ENCODE data around the gene JUN. TPM values are rescaled to one million over a fixed set of nuclear protein-coding genes. Genes with fewer than 3 reads are reported as not detected.

The JUN gene
- total RNA-seq, 1 experiment from 2014 or later, result 132 TPM

GRCh38 chr1:58784758-58785441, 1.1 kb upstream of the JUN start:
- DNase-seq (ENCODE audit: low read depth), result peak; percentile 90

- peak; percentile 49 for DNase-seq (ENCODE audit: low read depth)
Measured at GRCh38 chr1:58783090-58783992, 506 bp downstream of the JUN start.

GRCh38 chr1:58782178-58783089, 1.4 kb downstream of the JUN start:
- DNase-seq (ENCODE audit: low read depth), result peak; percentile 36

- peak; percentile 77 for DNase-seq (ENCODE audit: low read depth)
Measured at GRCh38 chr1:58781541-58782177, 2.2 kb downstream of the JUN start.

GRCh38 chr1:58780836-58781452, 2.9 kb downstream of the JUN start:
- DNase-seq (ENCODE audit: low read depth), result peak; percentile 34

- no peak for DNase-seq (ENCODE audit: low read depth)
Measured at GRCh38 chr1:58780411-58780810, 3.4 kb downstream of the JUN start.

- peak; percentile 78 for DNase-seq (ENCODE audit: low read depth)
Measured at GRCh38 chr1:58779801-58780382, 4.0 kb downstream of the JUN start.

GRCh38 chr1:58779059-58779754, 4.6 kb downstream of the JUN start:
- DNase-seq (ENCODE audit: low read depth), result no peak

GRCh38 chr1:58778385-58779000, 5.4 kb downstream of the JUN start:
- no peak for DNase-seq (ENCODE audit: low read depth)

- no peak for DNase-seq (ENCODE audit: low read depth)
Measured at GRCh38 chr1:58774027-58774426, 9.8 kb downstream of the JUN start.

GRCh38 chr1:58773406-58773840, 10.4 kb downstream of the JUN start:
- peak; percentile 81 for DNase-seq (ENCODE audit: low read depth)

- DNase-seq (ENCODE audit: low read depth), result no peak
Measured at GRCh38 chr1:58769809-58770320, 14.0 kb downstream of the JUN start.

GRCh38 chr1:58768971-58769808, 14.7 kb downstream of the JUN start:
- DNase-seq (ENCODE audit: low read depth), result peak; percentile 68

- DNase-seq (ENCODE audit: low read depth), result no peak
Measured at GRCh38 chr1:58768191-58768731, 15.6 kb downstream of the JUN start.

GRCh38 chr1:58767143-58767542, 16.7 kb downstream of the JUN start:
- no peak for DNase-seq (ENCODE audit: low read depth)

GRCh38 chr1:58765441-58765840, 18.4 kb downstream of the JUN start:
- DNase-seq (ENCODE audit: low read depth), result no peak

- DNase-seq (ENCODE audit: low read depth), result peak; percentile 42
Measured at GRCh38 chr1:58765006-58765405, 18.8 kb downstream of the JUN start.
